ENCODE results near the gene OTOF.

Gene OTOF

DNA sequence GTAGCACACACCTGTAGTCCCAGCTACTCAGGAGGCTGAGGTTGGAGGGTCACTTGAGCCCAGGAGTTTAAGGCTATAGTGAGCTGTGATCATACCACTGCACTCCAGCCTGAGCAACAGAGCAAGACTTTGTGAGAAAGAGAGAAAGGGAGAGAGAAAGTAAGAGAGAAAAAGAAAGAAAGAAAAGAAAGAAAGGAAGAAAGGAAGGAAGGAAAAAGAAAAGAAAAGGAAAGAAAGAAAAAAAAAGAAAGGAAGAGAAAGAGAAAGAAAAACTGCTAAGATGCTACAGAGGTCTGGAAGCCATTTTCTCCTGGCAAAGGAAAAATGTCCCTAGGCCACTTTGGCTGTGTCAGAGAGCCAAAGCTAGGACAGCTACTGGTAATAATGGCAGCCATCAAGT is 45.6 kb downstream of the OTOF start:
- TF ChIP-seq TAF1 (IDR thresholded peaks at IDR 0.05; ENCODE audit: borderline replicate concordance, low read depth, low read length) (no peak), POLR2AphosphoS5 (IDR thresholded peaks at IDR 0.05; ENCODE audit: low read depth, low read length) (no peak), POLR2A (IDR thresholded peaks at IDR 0.05; ENCODE audit: low read depth, low read length) (no peak)
- FAIRE-seq, result no peak
- DNase-seq (ENCODE audit: insufficient read length), result no peak

DNA sequence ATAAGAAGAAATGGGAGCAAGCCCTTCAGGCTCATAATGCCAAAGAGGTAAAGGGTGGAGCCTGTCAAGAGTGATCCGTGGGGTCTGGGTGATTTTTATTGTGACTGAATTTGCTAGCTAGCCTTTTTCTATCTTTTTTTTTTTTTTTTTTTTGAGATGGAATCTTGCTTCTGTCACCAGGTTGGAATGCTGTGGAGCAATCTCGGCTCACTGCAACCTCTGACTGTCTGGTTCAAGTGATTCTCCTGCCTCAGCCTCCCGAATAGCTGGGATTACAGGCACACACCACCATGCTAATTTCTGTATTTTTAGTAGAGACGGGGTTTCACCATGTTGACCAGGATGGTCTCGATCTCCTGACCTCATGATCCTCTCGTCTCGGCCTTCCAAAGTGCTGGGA is 47.1 kb downstream of the OTOF start:
- TF ChIP-seq POLR2AphosphoS5 (IDR thresholded peaks at IDR 0.05; ENCODE audit: low read depth, low read length) (no peak), POLR2A (IDR thresholded peaks at IDR 0.05; ENCODE audit: low read depth, low read length) (no peak), TAF1 (IDR thresholded peaks at IDR 0.05; ENCODE audit: borderline replicate concordance, low read depth, low read length) (no peak)
- FAIRE-seq (no peak), DNase-seq (ENCODE audit: insufficient read length) (no peak)

DNA sequence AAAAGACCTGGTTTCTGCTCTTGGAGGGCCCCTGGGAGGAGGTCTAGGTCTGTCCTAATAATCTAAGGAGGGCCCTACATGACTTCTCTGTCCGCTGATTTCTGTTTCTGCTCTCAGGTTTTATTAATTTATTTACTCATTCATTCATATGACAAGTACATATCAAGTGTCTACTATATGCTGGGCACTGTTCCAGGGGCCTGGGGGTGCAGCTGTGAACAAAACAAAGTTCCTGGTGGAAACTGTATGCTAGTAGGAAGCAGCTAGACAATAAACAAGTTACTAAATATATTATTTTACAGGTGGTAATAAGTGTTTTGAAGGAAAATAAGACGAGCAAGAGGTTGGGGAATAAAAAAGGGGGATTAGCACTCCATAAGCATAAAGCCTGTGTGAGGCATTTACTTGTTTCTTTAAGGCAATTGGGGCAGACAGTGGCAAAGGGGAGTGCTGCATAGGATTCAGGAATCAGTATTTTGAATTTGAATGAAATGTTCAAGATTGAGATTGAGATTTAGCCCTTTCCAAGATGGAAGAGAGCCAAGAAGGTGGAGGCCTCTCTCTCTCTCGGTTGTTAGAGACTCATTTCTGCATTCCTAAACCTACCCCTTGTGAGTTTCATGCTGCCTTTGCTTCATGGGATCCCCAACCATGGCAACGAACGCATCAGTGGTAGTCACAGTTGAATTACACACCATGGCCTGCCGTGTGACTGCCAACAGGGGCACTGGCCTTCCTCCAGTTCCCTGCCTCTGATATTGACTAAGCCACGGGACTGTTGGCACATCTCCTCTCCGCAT is 47.9 kb downstream of the OTOF start:
- DNase-seq (ENCODE audit: insufficient read length) (no peak), FAIRE-seq (no peak)
- TF ChIP-seq POLR2AphosphoS5 (IDR thresholded peaks at IDR 0.05; ENCODE audit: low read depth, low read length), result no peak
- no peak for TF ChIP-seq POLR2A (IDR thresholded peaks at IDR 0.05; ENCODE audit: low read depth, low read length)
- TF ChIP-seq TAF1 (IDR thresholded peaks at IDR 0.05; ENCODE audit: borderline replicate concordance, low read depth, low read length), result no peak

DNA sequence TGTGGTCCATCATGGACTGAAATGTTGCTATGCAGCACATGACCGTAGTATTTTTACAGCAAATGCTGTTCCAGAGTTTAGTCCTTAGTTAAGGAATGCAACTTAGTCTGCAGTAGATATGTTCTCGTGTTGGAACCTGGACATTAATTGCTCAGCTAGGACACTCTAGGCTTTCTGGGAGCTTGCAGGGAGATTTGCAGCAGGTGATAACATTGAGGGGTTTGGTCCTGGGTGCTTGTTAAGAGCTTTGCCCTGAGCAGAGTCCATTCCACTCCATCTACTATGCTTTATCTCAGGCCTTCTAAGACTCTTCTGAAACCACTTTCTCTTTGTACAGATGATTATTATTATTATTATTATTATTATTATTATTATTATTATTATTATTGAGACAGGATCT is 49.1 kb downstream of the OTOF start:
- FAIRE-seq, result no peak
- TF ChIP-seq TAF1 (IDR thresholded peaks at IDR 0.05; ENCODE audit: borderline replicate concordance, low read depth, low read length), result no peak
- TF ChIP-seq POLR2A (IDR thresholded peaks at IDR 0.05; ENCODE audit: low read depth, low read length), result no peak
- no peak for TF ChIP-seq POLR2AphosphoS5 (IDR thresholded peaks at IDR 0.05; ENCODE audit: low read depth, low read length)
- no peak for DNase-seq (ENCODE audit: insufficient read length)

DNA sequence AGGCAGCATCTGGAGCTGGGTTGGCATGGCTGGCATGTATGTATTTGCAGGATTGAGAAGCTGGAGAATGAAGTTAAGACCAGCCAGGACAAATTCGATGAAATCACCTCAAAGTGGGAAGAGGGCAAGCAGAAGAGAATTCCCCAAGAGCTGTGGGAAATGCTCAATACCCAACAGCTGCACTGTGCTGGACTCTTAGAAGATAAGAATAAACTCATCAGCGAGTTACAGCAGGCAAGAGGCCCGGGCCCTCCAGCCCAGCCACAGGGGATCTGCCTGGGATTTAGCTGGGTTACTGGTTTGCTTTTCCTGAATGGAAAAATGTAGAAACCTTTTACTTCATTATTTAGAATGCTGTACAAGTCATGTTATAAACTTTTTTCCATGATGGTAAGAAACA is 53.7 kb downstream of the OTOF start:
- FAIRE-seq (no peak), DNase-seq (ENCODE audit: insufficient read length) (no peak)
- TF ChIP-seq TAF1 (IDR thresholded peaks at IDR 0.05; ENCODE audit: borderline replicate concordance, low read depth, low read length) (no peak), POLR2A (IDR thresholded peaks at IDR 0.05; ENCODE audit: low read depth, low read length) (no peak), POLR2AphosphoS5 (IDR thresholded peaks at IDR 0.05; ENCODE audit: low read depth, low read length) (no peak)

DNA sequence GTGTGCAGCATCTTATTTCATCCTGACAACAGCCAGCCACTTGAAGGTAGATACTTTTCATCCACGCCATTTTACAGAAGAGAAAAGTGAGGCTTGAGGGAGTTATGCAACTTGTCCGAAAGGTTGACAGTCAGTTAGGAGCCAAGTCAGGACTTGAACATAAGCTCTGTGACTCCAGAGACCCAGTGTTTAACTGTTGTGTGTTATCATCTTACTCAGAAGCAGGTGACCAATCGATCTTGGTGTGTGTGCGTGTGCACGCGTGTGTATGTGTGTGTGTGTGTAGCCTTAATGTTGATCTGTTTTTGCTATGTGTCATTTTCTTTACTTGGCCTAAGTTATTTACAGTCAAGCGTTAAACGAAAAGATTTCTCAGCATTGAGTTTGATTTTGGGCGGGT is 54.2 kb downstream of the OTOF start:
- DNase-seq (ENCODE audit: insufficient read length) (no peak), FAIRE-seq (no peak)
- TF ChIP-seq TAF1 (IDR thresholded peaks at IDR 0.05; ENCODE audit: borderline replicate concordance, low read depth, low read length), result no peak
- TF ChIP-seq POLR2A (IDR thresholded peaks at IDR 0.05; ENCODE audit: low read depth, low read length), result no peak
- TF ChIP-seq POLR2AphosphoS5 (IDR thresholded peaks at IDR 0.05; ENCODE audit: low read depth, low read length), result no peak

DNA sequence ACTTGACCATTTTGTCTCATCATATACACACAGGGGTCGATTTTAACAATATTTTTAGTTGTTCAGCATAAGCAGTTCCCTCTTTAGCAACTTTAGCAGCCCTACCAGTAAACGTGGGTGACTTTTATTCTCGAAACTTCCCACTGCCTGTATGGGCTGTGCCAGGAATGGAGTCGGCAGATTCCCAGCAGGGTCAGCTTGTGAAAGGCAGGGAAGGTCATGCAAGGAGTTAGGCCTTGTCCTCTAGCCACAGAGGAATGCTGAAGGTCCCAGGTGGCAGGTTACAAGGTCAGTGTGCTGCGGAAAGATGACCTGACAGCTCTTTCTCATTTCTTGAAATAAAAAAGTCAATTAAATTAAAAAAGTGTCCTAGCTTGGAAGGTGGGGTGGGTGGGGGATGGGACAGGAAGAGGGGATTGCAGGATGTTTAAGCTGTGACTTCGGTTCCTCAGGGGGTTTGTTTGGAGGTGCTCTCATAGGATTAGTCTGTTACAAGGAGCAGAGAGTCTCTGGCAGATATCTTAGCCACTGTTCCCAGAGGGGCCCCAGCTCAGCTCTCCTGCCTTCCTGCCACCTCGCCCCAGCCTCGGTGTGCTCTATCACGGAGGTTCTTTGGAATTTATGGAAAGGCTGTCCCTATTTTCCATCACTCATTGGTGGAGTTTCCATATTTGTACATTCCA is 54.8 kb downstream of the OTOF start:
- FAIRE-seq (no peak), DNase-seq (ENCODE audit: insufficient read length) (no peak)
- TF ChIP-seq TAF1 (IDR thresholded peaks at IDR 0.05; ENCODE audit: borderline replicate concordance, low read depth, low read length), result no peak
- no peak for TF ChIP-seq POLR2A (IDR thresholded peaks at IDR 0.05; ENCODE audit: low read depth, low read length)
- no peak for TF ChIP-seq POLR2AphosphoS5 (IDR thresholded peaks at IDR 0.05; ENCODE audit: low read depth, low read length)

DNA sequence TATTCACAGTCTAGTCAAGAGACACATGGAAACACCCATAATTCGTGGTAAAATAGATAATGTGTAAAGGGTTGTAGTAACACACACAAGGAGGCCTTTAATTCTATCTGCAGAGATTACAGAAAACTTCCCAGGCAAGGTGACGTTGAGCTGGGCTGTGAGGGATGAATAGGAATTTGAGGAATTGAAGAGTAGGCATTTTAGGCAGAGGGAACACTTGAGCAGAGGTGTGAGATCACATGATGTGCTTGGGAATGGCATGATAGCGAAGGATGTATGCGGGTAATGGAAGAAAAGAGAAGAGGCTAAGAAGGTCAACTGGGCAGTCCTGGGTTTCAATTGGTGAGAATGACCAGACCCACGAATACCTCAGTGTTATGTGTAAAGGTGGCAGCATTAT is 56.0 kb downstream of the OTOF start:
- FAIRE-seq, result no peak
- TF ChIP-seq POLR2A (IDR thresholded peaks at IDR 0.05; ENCODE audit: low read depth, low read length), result no peak
- no peak for TF ChIP-seq POLR2AphosphoS5 (IDR thresholded peaks at IDR 0.05; ENCODE audit: low read depth, low read length)
- no peak for TF ChIP-seq TAF1 (IDR thresholded peaks at IDR 0.05; ENCODE audit: borderline replicate concordance, low read depth, low read length)
- no peak for DNase-seq (ENCODE audit: insufficient read length)

DNA sequence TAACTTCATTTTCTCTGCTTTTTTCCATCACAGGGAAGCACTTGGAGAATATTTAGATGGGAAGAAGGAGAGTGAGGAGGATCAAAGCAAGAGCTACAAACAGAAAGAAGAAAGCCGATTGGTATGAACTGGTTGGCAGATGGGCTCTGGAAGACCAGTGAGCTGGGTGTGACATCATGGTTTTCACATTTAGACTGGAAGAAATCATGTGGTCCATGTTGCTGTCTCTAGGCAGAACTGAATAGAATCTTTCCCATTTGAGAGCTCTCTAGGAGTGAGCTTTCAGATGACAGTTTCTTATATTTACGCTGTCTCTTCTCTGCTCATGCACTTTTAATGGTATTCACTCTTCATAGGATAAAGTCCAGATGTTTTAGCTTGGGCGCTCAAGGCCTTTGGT is 63.6 kb downstream of the OTOF start:
- FAIRE-seq (peak; percentile 17), DNase-seq (ENCODE audit: insufficient read length) (no peak)
- TF ChIP-seq POLR2A (IDR thresholded peaks at IDR 0.05; ENCODE audit: low read depth, low read length), result no peak
- no peak for TF ChIP-seq POLR2AphosphoS5 (IDR thresholded peaks at IDR 0.05; ENCODE audit: low read depth, low read length)

DNA sequence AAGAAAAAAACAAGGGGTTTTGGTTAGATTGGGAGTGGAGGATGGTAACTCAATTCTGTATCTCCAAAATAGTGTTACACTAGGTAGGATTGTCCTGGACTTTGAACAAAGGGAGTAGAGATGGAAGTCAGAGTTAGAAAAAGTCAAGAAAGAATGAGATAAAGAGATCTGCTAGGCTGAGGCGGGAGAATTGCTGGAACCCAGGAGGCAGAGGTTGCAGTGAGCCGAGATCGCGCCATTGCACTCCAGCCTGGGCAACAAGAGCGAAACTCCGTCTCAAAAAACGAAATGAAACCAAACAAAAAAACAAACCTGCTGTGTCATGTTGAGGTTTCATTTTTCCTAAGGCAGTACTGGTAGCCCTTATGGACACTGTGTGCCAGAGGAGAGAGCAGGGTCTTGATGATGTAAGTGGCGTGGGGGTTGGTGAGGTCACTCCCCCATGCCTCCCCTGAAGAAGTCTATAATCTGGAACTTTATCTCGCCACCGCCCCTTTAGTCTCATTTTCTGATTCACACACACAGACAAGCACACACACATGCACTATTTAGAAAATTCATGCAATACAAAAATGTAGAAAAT is 65.7 kb downstream of the OTOF start:
- FAIRE-seq (peak; percentile 84), DNase-seq (ENCODE audit: insufficient read length) (no peak)
- TF ChIP-seq TAF1 (IDR thresholded peaks at IDR 0.05; ENCODE audit: borderline replicate concordance, low read depth, low read length) (peak; percentile 49; the same call in 1 of the 2 replicates), POLR2A (IDR thresholded peaks at IDR 0.05; ENCODE audit: low read depth, low read length) (no peak), POLR2AphosphoS5 (IDR thresholded peaks at IDR 0.05; ENCODE audit: low read depth, low read length) (0 out of 2 replicates have a peak, but pooled peaks have one; percentile 23)

DNA sequence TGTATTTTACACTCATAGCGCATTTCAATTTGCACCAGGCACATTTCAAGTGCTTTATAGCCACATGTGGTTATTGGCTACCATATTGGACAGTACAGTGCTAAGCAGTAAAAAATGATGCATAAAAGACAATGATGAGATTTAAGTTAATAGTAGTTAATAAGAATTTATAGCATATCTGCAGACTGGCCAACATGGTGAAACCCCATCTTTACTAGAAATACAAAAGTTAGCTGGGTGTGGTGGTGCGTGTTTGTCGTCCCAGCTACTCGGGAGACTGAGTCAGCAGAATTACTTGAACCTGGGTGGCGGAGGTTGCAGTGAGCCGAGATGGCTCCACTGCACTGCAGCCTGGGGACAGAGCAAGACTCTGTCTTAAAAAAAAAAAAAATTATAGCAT is 66.5 kb downstream of the OTOF start:
- DNase-seq (ENCODE audit: insufficient read length) (no peak), FAIRE-seq (no peak)
- TF ChIP-seq POLR2A (IDR thresholded peaks at IDR 0.05; ENCODE audit: low read depth, low read length) (no peak), TAF1 (IDR thresholded peaks at IDR 0.05; ENCODE audit: borderline replicate concordance, low read depth, low read length) (no peak), POLR2AphosphoS5 (IDR thresholded peaks at IDR 0.05; ENCODE audit: low read depth, low read length) (no peak)

Measured in GM12892 (cell line).